Dermis microvascular lymphatic vessel endothelial cell (primary cell): Measurements from ENCODE around the gene SLC22A15. TPM values are rescaled to one million over a fixed set of nuclear protein-coding genes. Genes with fewer than 3 reads are reported as not detected.

Experiments
- DNase-seq, 2 donors: peaks; one replicate each; pipeline versions ENCODE4 v3.0.0 to v3.0.0-alpha.2; 2010; ENCODE audit warnings: low read depth in 2 of 2
- total RNA-seq: library from RNA; depleted of rRNA; stranded (reverse); fragments of >200 nt; gene quantifications from 2 replicates; pipeline ENCODE4 v1.2.1, GENCODE V29; 2014

The SLC22A15 gene
- total RNA-seq, 1 donor from 2014 or later = not detected

- DNase-seq = no peak
These were observed 123.1 kb downstream of the SLC22A15 start for GRCh38 chr1:116099379-116099778.

GRCh38 chr1:116099919-116100318 is 123.6 kb downstream of the SLC22A15 start:
- no peak for DNase-seq

GRCh38 chr1:116104667-116105066 is 128.4 kb downstream of the SLC22A15 start:
- no peak for DNase-seq

GRCh38 chr1:116105996-116106395 is 129.7 kb downstream of the SLC22A15 start:
- DNase-seq = no peak

- no peak for DNase-seq
These were observed 130.3 kb downstream of the SLC22A15 start for GRCh38 chr1:116106646-116107045.

GRCh38 chr1:116107371-116107770 is 131.1 kb downstream of the SLC22A15 start:
- DNase-seq = no peak

- DNase-seq = no peak
These were observed 134.5 kb downstream of the SLC22A15 start, which contains the start of gene MAB21L3 for GRCh38 chr1:116110567-116111523. MAB21L3 (plus strand) TSS chr1:116111399; CDS start chr1:116112616, 1,217 bp downstream.

GRCh38 chr1:116111524-116112021 is 135.3 kb downstream of the SLC22A15 start:
- DNase-seq = no peak

- no peak for DNase-seq
These were observed 136.3 kb downstream of the SLC22A15 start for GRCh38 chr1:116112388-116113140.

GRCh38 chr1:116113615-116114014 is 137.3 kb downstream of the SLC22A15 start:
- DNase-seq = no peak

- DNase-seq = no peak
These were observed 139.4 kb downstream of the SLC22A15 start for GRCh38 chr1:116115476-116116439.

GRCh38 chr1:116118471-116118870 is 142.2 kb downstream of the SLC22A15 start:
- no peak for DNase-seq

Other genes starting within 250 kb of the SLC22A15 start
- gene CASQ2, start 207.8 kb upstream of the SLC22A15 start, total RNA-seq = not detected in 2 replicates
- gene NHLH2, start 135.4 kb upstream of the SLC22A15 start, total RNA-seq = not detected in 2 replicates
- not detected in 2 replicates for gene MAB21L3, start 134.9 kb downstream of the SLC22A15 start, total RNA-seq